Measurements from ENCODE around the gene NR2C1. TPM values are rescaled to one million over a fixed set of nuclear protein-coding genes. Genes with fewer than 3 reads are reported as not detected.
A peak's percentile ranks its signal among the peaks of the same experiment; 100 is the strongest.

The NR2C1 gene
- 37.0 TPM for total RNA-seq
- long read RNA-seq, full-length matches to known transcripts: 11 of 35 reads
- long read RNA-seq, partial matches to known transcripts: 3 of 35 reads
- long read RNA-seq, other reads (novel, unspliced or antisense): 21 of 35 reads

DNA sequence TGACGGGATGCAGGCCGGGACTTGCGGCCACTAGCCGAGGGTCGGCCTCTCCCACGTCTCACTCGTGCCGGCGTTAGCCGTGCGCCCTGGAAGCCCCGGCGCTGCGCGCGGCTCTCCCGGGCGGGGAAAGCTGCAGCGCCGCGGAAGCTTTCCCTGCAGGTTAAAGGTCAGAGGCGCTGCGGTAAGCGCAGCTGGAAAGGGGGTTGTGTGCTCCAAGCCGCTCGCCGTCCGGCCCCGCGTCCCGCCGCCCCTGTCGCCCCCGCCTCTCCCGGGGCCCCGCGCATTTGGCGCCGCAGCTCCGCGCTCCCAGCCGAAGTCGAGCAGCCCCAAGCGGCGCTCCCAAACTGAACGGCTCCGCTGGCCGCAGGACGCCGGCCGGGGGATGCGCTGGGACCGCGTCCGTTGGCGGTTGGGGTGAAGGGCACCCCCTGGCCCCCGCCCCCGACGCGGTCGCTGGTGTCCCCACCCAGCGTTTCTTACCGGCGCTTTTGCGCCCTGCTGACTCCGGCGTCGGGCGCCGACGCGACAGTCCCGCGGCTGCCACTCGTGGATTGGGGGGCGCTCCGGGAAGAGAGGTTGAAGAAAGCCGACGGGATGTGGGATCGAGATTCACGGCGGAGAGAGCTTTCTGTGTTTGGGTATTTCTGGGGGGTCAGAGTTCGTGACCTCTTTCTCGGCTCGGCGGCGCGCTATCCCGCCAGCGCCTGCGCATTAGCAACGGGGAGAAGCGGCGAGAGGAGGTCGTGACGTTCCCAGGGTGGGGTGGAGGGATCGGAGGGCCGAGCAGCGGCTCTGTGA is at the start of gene NR2C1:
TSS of gene NR2C1 (minus strand) at position 719 of the 798 bp plus-strand sequence. CDS start 6,234 bp downstream, outside the sequence.
- TF ChIP-seq, protein P1, sequence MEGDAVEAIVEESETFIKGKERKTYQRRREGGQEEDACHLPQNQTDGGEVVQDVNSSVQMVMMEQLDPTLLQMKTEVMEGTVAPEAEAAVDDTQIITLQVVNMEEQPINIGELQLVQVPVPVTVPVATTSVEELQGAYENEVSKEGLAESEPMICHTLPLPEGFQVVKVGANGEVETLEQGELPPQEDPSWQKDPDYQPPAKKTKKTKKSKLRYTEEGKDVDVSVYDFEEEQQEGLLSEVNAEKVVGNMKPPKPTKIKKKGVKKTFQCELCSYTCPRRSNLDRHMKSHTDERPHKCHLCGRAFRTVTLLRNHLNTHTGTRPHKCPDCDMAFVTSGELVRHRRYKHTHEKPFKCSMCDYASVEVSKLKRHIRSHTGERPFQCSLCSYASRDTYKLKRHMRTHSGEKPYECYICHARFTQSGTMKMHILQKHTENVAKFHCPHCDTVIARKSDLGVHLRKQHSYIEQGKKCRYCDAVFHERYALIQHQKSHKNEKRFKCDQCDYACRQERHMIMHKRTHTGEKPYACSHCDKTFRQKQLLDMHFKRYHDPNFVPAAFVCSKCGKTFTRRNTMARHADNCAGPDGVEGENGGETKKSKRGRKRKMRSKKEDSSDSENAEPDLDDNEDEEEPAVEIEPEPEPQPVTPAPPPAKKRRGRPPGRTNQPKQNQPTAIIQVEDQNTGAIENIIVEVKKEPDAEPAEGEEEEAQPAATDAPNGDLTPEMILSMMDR (IDR thresholded peaks at IDR 0.05): no peak
- peak within 1 kb of the TSS; percentile 93 for H3K27ac ChIP-seq
- H3K36me3 ChIP-seq: peaks cover 13% of the 10 kb centered on the region
- no peaks in the 10 kb centered on the region for H3K4me1 ChIP-seq
- no peaks in the 10 kb centered on the region for H3K9me3 ChIP-seq
- intact Hi-C loops (cut with DNase I): no loop called here
- ATAC-seq (peak; percentile 99), DNase-seq (peak; percentile 97)
- H3K27me3 ChIP-seq: no peaks in the 10 kb centered on the region
- H3K4me3 ChIP-seq: peak within 1 kb of the TSS; percentile 96

DNA sequence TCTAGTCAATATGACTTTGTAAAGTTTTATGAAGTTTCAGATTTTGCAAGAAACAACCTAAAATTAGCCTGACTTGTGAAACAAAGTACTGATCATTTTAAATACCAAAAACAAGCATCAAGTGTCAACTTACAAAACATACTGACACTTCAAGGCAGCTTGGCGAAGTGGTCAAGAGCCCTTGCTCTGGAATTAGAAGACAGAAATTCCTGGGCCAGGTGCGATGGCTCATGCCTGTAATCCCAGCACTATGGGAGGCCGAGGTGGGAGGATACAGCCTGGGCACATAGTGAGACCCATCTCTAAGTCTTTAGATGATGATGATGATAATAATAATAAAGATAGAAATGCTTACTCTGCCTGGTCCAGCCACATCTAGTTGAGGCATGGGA is 45.4 kb upstream of the NR2C1 start:
- Histone ChIP-seq H3K4me1 (peaks cover 21% of the 10 kb centered on the region), H3K27me3 (no peaks in the 10 kb centered on the region), H3K27ac (peak overlapping the region; percentile 24), H3K9me3 (no peaks in the 10 kb centered on the region), H3K4me3 (no peak overlapping the region), H3K36me3 (no peaks in the 10 kb centered on the region)
- ATAC-seq: peak; percentile 69
- TF ChIP-seq, protein P1 (IDR thresholded peaks at IDR 0.05): no peak
- no peak for DNase-seq
- intact Hi-C loops (cut with DNase I): loop anchor here (10.0 kb wide), 1 partner anchor 216 kb away; no protein-coding TSS in a partner anchor

DNA sequence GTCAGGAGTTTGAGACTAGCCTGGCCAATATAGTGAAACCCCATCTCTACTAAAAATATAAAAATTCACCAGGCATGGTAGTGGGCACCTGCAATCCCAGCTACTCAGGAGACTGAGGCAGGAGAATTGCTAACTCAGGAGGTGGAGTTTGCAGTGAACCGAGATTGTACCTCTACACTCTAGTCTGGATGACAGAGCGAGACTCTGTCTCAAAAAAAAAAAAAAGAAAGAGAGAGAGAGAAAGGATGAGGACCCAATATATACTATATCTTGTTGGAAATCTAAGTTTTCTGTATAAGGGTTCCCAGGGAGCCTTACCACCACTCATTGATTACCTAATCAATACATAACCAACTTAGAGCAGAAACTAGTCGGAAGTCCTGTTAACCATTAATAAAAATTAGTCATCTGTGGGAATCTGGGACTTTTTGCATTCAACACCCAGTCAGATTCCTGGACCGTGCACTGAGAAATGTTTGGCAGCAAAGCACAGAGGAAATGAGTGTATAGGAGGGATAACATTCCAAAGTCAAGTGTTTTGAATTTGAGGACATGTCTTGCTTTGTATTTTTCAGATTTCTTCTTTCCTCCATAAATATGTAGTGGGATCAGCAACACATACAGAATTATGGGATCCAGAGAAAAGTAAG is 44.8 kb upstream of the NR2C1 start:
- intact Hi-C loops (cut with DNase I): loop anchor here (10.0 kb wide), 1 partner anchor 217 kb away; no protein-coding TSS in a partner anchor
- peak overlapping the region; percentile 24 for H3K27ac ChIP-seq
- DNase-seq (no peak), ATAC-seq (peak; percentile 68)
- TF ChIP-seq, protein P1 (IDR thresholded peaks at IDR 0.05): no peak
- no peaks in the 10 kb centered on the region for H3K27me3 ChIP-seq
- peaks cover 21% of the 10 kb centered on the region for H3K4me1 ChIP-seq
- no peak overlapping the region for H3K4me3 ChIP-seq
- H3K9me3 ChIP-seq: no peaks in the 10 kb centered on the region
- H3K36me3 ChIP-seq: peaks cover under 1% of the 10 kb centered on the region

DNA sequence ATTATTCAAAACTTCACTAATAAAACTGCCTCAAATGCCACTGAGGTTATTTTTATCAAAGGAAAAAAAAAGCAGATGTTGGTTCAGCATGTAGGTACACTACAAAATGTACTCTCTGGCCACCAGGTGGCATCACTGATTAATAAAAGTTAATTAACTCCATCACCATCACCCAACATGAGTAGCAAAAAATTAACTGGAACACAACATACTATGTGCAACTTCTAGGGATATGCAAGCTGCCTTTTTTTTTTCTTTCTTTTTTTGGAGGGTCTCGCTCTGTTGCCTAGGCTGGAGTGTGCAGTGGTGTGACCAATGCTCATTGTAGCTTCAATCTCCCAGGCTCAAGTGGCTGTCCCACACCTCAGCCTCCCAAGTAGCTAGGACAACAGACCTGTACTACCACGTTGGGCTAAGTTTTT is 43.8 kb upstream of the NR2C1 start:
- Histone ChIP-seq H3K4me1 (peaks cover 21% of the 10 kb centered on the region), H3K4me3 (no peak overlapping the region), H3K27me3 (no peaks in the 10 kb centered on the region), H3K27ac (no peak overlapping the region), H3K36me3 (peaks cover 11% of the 10 kb centered on the region), H3K9me3 (no peaks in the 10 kb centered on the region)
- TF ChIP-seq, protein P1 (IDR thresholded peaks at IDR 0.05): peak; percentile 76
- DNase-seq (no peak), ATAC-seq (peak; percentile 91)
- intact Hi-C loops (cut with DNase I): loop anchor here (10.0 kb wide), 1 partner anchor 218 kb away; no protein-coding TSS in a partner anchor

DNA sequence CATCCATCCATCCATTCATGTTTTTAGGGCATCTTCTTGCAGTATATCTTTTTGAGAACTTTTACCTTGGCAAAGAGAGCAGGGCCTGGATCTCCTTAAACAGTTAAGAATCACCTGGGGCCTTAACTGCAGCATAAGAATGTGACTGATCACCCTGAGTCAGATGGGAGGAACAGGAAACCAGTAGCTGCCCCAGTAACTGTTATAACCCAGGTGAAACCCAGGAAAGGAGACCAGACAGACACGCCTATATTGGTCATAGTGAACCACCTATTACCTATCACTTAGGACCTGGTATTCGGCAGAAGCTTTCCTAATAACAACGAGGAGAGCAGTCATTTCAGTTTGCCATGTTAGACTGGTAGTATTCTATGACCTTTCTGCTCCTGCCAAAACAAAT is 43.4 kb upstream of the NR2C1 start:
- H3K36me3 ChIP-seq: peaks cover 16% of the 10 kb centered on the region
- no peaks in the 10 kb centered on the region for H3K9me3 ChIP-seq
- TF ChIP-seq, protein P1 (IDR thresholded peaks at IDR 0.05): no peak
- ATAC-seq: no peak
- intact Hi-C loops (cut with DNase I): loop anchor here (10.0 kb wide), 1 partner anchor 218 kb away; no protein-coding TSS in a partner anchor
- H3K4me3 ChIP-seq: no peak overlapping the region
- no peak overlapping the region for H3K27ac ChIP-seq
- H3K4me1 ChIP-seq: peaks cover 21% of the 10 kb centered on the region
- no peaks in the 10 kb centered on the region for H3K27me3 ChIP-seq
- DNase-seq: no peak

Measured in upper lobe of right lung (tissue), 1 donor.